GM12864 (cell line): ENCODE data around the gene GCA.
A peak's percentile ranks its signal among the peaks of the same experiment; 100 is the strongest.

Experiments
- DNase-seq: peaks from one replicate; pipeline ENCODE4 v3.0.0-alpha.2; 2011; ENCODE audit warnings: low read depth
- H3K4me3 ChIP-seq: 2 replicates; pipeline ENCODE4 v1.5.1; 2011; ENCODE audit warnings: mild to moderate bottlenecking, low read depth, low read length, control low read depth
- TF ChIP-seq, protein P1 (sequence below): IDR thresholded peaks from 2 replicates; pipeline ENCODE4 v1.5.1; 2011; ENCODE audit warnings: low read depth, mild to moderate bottlenecking, moderate library complexity, low read length, control low read depth, inconsistent platforms; ENCODE audit errors: missing control alignments

Gene GCA

GRCh38 chr2:162342841-162343240, 1.1 kb upstream of the GCA start:
- TF ChIP-seq, protein P1, sequence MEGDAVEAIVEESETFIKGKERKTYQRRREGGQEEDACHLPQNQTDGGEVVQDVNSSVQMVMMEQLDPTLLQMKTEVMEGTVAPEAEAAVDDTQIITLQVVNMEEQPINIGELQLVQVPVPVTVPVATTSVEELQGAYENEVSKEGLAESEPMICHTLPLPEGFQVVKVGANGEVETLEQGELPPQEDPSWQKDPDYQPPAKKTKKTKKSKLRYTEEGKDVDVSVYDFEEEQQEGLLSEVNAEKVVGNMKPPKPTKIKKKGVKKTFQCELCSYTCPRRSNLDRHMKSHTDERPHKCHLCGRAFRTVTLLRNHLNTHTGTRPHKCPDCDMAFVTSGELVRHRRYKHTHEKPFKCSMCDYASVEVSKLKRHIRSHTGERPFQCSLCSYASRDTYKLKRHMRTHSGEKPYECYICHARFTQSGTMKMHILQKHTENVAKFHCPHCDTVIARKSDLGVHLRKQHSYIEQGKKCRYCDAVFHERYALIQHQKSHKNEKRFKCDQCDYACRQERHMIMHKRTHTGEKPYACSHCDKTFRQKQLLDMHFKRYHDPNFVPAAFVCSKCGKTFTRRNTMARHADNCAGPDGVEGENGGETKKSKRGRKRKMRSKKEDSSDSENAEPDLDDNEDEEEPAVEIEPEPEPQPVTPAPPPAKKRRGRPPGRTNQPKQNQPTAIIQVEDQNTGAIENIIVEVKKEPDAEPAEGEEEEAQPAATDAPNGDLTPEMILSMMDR: no peak
- DNase-seq: no peak
- no peak overlapping the region for H3K4me3 ChIP-seq

- peak overlapping the region; percentile 93 for H3K4me3 ChIP-seq
- TF ChIP-seq, protein P1: no peak
- DNase-seq: no peak
Observed at GRCh38 chr2:162343492-162343823, 474 bp upstream of the GCA start.

GRCh38 chr2:162344617-162344950, 652 bp downstream of the GCA start:
- H3K4me3 ChIP-seq: peak overlapping the region; percentile 93
- TF ChIP-seq, protein P1: no peak
- DNase-seq: no peak

DNA sequence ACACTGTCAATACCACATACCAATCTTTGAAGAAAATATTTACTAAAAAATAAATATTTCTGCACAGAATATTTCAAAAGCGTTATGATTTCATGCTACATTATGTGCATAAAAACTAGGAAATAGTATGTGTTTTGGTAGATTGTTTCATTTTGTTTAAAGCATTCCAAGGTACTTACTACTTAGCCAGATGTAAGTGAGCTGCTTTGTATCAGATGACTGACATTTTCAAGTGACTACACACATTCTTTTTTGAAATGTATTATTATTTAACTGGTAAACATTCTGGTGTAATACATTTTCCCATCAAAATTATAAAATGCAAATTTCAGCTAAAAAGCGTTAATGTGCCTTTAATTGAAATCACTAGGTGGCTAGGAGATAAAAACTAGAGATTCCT, 21.5 kb downstream of the GCA start:
- DNase-seq: no peak
- TF ChIP-seq, protein P1: no peak
- no peak overlapping the region for H3K4me3 ChIP-seq

DNA sequence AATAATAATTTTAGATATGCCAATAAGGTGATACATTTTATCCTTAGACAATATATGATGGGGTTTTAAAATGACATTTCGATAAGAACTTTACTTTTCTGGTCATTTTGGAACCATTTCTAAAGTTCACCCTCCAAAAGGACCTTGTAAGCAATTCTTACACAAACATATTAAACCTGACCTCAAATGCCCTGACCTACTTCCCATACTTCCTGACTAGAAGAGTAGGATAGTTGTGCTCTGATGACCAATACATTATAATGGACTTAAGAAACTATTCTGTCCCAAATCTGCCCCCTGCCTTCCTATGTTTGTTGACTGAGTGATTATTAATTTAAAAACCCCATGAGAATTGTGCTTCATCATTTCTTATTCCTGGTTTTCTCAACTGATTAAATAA, 24.6 kb downstream of the GCA start:
- DNase-seq: no peak
- TF ChIP-seq, protein P1: no peak
- no peak overlapping the region for H3K4me3 ChIP-seq

- H3K4me3 ChIP-seq: no peak overlapping the region
- no peak for DNase-seq
- TF ChIP-seq, protein P1: no peak
Observed at GRCh38 chr2:162369551-162369950, 25.6 kb downstream of the GCA start.

- DNase-seq: no peak
- H3K4me3 ChIP-seq: no peak overlapping the region
- TF ChIP-seq, protein P1: no peak
Observed at GRCh38 chr2:162370931-162371330, 27.0 kb downstream of the GCA start.
